IMR-90 (cell line): ENCODE results near the gene GGN. TPM values are rescaled to one million over a fixed set of nuclear protein-coding genes. Genes with fewer than 3 reads are reported as not detected.
A peak's percentile ranks its signal among the peaks of the same experiment; 100 is the strongest.

Source experiments
- ATAC-seq: fragments of 200-7000 bp; cut with Tn5 transposase; 2 replicates; pipeline ENCODE4 v1.9.1; 2020; ENCODE audit warnings: low read depth, mild to moderate bottlenecking, moderate library complexity
- BruUV-seq: library from RNA; stranded (reverse); fragments of 400-500 nt; replicated peaks from 2 replicates; lab custom pipeline; 2021; lab: Mats Ljungman, UMichigan
- CTCF ChIA-PET: fragments of 300-600 bp; formaldehyde crosslinking; extraction: SDS; loops from one replicate; lab custom pipeline; 2021; ENCODE audit warnings: antibody characterized with exemption; lab: Yijun Ruan, JAX
- POLR2A ChIA-PET: fragments of 300-600 bp; sonication (Branson Sonifier 250); formaldehyde crosslinking; loops from one replicate; lab custom pipeline; 2022; ENCODE audit warnings: antibody characterized with exemption; ENCODE audit not compliant: unreplicated experiment; lab: Charles Lee
- DNase-seq: peaks from one replicate; pipeline ENCODE4 v3.0.0; 2013
- H2AFZ ChIP-seq: replicated peaks from 2 replicates; pipeline ENCODE3; 2013; ENCODE audit warnings: low read length, mild to moderate bottlenecking; ENCODE audit not compliant: poor library complexity
- H2AK5ac ChIP-seq: 2 replicates; pipeline ENCODE4 v1.6.1; 2013; ENCODE audit warnings: low read depth, low read length, inconsistent platforms
- H2AK9ac ChIP-seq: replicated peaks from 2 replicates; pipeline ENCODE3; 2013; ENCODE audit warnings: mild to moderate bottlenecking, low read depth, low read length, moderate library complexity; ENCODE audit not compliant: poor library complexity
- H2BK120ac ChIP-seq: 2 replicates; pipeline ENCODE4 v1.6.1; 2013; ENCODE audit warnings: low read depth, low read length, inconsistent platforms
- H2BK15ac ChIP-seq: 3 replicates; pipeline ENCODE4 v1.6.1; 2013; ENCODE audit warnings: low read depth, low read length, inconsistent platforms
- H2BK20ac ChIP-seq: 2 replicates; pipeline ENCODE4 v1.6.1; 2013; ENCODE audit warnings: low read depth, mild to moderate bottlenecking, inconsistent platforms, low read length, moderate library complexity
- H2BK5ac ChIP-seq: 2 replicates; pipeline ENCODE4 v1.6.1; 2013; ENCODE audit warnings: mild to moderate bottlenecking, low read depth, low read length, inconsistent platforms; ENCODE audit not compliant: poor library complexity, severe bottlenecking
- H3K14ac ChIP-seq: replicated peaks from 2 replicates; pipeline ENCODE4 v1.6.1; 2013; ENCODE audit warnings: low read depth, low read length, inconsistent platforms
- H3K18ac ChIP-seq: 2 replicates; pipeline ENCODE4 v1.6.1; 2013; ENCODE audit warnings: low read depth, low read length, control low read depth
- H3K23ac ChIP-seq: 2 replicates; pipeline ENCODE4 v1.6.1; 2013; ENCODE audit warnings: low read depth, low read length, inconsistent platforms
- H3K27ac ChIP-seq: 2 replicates; pipeline ENCODE4 v1.5.1; 2013; ENCODE audit warnings: mild to moderate bottlenecking, control low read depth, low read length; ENCODE audit not compliant: insufficient read depth
- H3K27me3 ChIP-seq: 2 replicates; pipeline ENCODE4 v1.6.1; 2013; ENCODE audit warnings: low read length; ENCODE audit not compliant: control insufficient read depth, insufficient read depth
- H3K36me3 ChIP-seq: 2 replicates; pipeline ENCODE4 v1.6.1; 2013; ENCODE audit warnings: low read length, mixed read lengths; ENCODE audit not compliant: control insufficient read depth, insufficient read depth
- H3K4ac ChIP-seq: 2 replicates; pipeline ENCODE4 v1.6.1; 2013; ENCODE audit warnings: low read depth, low read length, inconsistent platforms
- H3K4me1 ChIP-seq: 2 replicates; pipeline ENCODE4 v1.6.1; 2013; ENCODE audit warnings: low read length, mixed read lengths; ENCODE audit not compliant: control insufficient read depth, insufficient read depth
- H3K4me2 ChIP-seq: 2 replicates; pipeline ENCODE4 v1.6.1; 2013; ENCODE audit warnings: low read depth, mild to moderate bottlenecking, control low read depth, low read length, moderate library complexity
- H3K4me3 ChIP-seq: 2 replicates; pipeline ENCODE4 v1.5.1; 2013; ENCODE audit warnings: low read depth, mild to moderate bottlenecking, control low read depth, low read length, moderate library complexity; ENCODE audit not compliant: insufficient read depth
- H3K56ac ChIP-seq: 2 replicates; pipeline ENCODE4 v1.6.1; 2013; ENCODE audit warnings: low read length, inconsistent platforms; ENCODE audit not compliant: insufficient read depth; ENCODE audit errors: extremely low read depth
- H3K79me1 ChIP-seq, 2 experiments: 2 replicates each; pipeline ENCODE4 v1.6.1; 2013; ENCODE audit warnings: low read length in 2 of 2, inconsistent platforms in 1 of 2, low read depth in 1 of 2
- H3K9ac ChIP-seq: 2 replicates; pipeline ENCODE4 v1.6.1; 2013; ENCODE audit warnings: low read depth, low read length, control low read depth
- H3K9me1 ChIP-seq: 2 replicates; pipeline ENCODE4 v1.6.1; 2013; ENCODE audit warnings: low read length, inconsistent platforms; ENCODE audit not compliant: insufficient read depth
- H3K9me3 ChIP-seq: 2 replicates; pipeline ENCODE4 v1.6.1; 2013; ENCODE audit warnings: low read length; ENCODE audit not compliant: control insufficient read depth, insufficient read depth
- H4K20me1 ChIP-seq: 2 replicates; pipeline ENCODE4 v1.6.1; 2013; ENCODE audit warnings: low read length, inconsistent platforms; ENCODE audit not compliant: insufficient read depth
- H4K5ac ChIP-seq: 2 replicates; pipeline ENCODE4 v1.6.1; 2013; ENCODE audit warnings: mild to moderate bottlenecking, low read depth, low read length, control low read depth
- H4K8ac ChIP-seq, 2 experiments: 2 replicates each; pipeline ENCODE4 v1.6.1; 2013; ENCODE audit warnings: low read depth in 2 of 2, low read length in 2 of 2, control low read depth in 1 of 2, inconsistent platforms in 1 of 2
- H4K91ac ChIP-seq: 2 replicates; pipeline ENCODE4 v1.6.1; 2013; ENCODE audit warnings: low read depth, low read length, inconsistent platforms; ENCODE audit not compliant: insufficient read depth
- MXI1 ChIP-seq: IDR thresholded peaks from 2 replicates; pipeline ENCODE4 v1.6.1; 2012; ENCODE audit warnings: low read depth, mild to moderate bottlenecking, low read length, moderate library complexity, borderline replicate concordance
- RAD21 ChIP-seq: IDR thresholded peaks from 2 replicates; pipeline ENCODE4 v1.6.1; 2012; ENCODE audit warnings: low read length, improper control_type of control experiment
- RCOR1 ChIP-seq: IDR thresholded peaks from 2 replicates; pipeline ENCODE4 v1.6.1; 2012; ENCODE audit warnings: mild to moderate bottlenecking, low read length, improper control_type of control experiment; ENCODE audit not compliant: insufficient replicate concordance
- SMC3 ChIP-seq: fragments of 150-350 bp; IDR thresholded peaks from 2 replicates; pipeline ENCODE4 v1.6.1; 2016; ENCODE audit warnings: low read depth, mild to moderate bottlenecking, antibody characterized with exemption, low read length, moderate library complexity
- WGBS, 2 experiments: methylation state at CpG; one replicate each; pipeline versions ENCODE4 v1.1.5 to v1.1.7; 2013; ENCODE audit warnings: missing lambda C conversion rate in 2 of 2; ENCODE audit not compliant: insufficient read length in 1 of 2; ENCODE audit errors: extremely low coverage in 2 of 2; 5-methylcytosine and 5-hydroxymethylcytosine counted together
- dilution Hi-C: fragments of 300-500 bp; cut with HindIII; formaldehyde crosslinking; loops from one replicate; pipeline ENCODE4 v1.14.3; 2018; ENCODE audit warnings: low sequenced_read_pairs; ENCODE audit not compliant: unreplicated experiment
- in situ Hi-C: fragments of 300-500 bp; cut with MboI; formaldehyde crosslinking; loops from 3 replicates; pipeline ENCODE4 v1.14.3; 2019; ENCODE audit warnings: low sequenced_read_pairs, inconsistent platforms, mixed read lengths
- intact Hi-C: fragments of 100-400 bp; cut with micrococcal nuclease; formaldehyde crosslinking; loops from 2 replicates; pipeline ENCODE4 v1.10.0; 2022
- polyA plus RNA-seq, 3 experiments: library from polyadenylated mRNA; depleted of rRNA; stranded (reverse); fragments of >200 nt; gene quantifications; 2 replicates each; pipeline ENCODE4 v1.2.3, GENCODE V29; 2012; ENCODE audit warnings: low replicate concordance in 1 of 3
- total RNA-seq: library from RNA; depleted of rRNA; stranded (reverse); fragments of >200 nt; gene quantifications from 2 replicates; pipeline ENCODE4 v1.2.3, GENCODE V29; 2012
- TF ChIP-seq, protein P1 (sequence below): fragments of 150-350 bp; IDR thresholded peaks from 2 replicates; pipeline ENCODE4 v1.6.1; 2016; ENCODE audit warnings: low read depth, mild to moderate bottlenecking, low read length, moderate library complexity, borderline replicate concordance

Gene GGN
- total and polyA plus RNA-seq, 2 of the 4 experiments (the other 2 are of a cell fraction), result under 0.01 to 0.65 TPM

DNA sequence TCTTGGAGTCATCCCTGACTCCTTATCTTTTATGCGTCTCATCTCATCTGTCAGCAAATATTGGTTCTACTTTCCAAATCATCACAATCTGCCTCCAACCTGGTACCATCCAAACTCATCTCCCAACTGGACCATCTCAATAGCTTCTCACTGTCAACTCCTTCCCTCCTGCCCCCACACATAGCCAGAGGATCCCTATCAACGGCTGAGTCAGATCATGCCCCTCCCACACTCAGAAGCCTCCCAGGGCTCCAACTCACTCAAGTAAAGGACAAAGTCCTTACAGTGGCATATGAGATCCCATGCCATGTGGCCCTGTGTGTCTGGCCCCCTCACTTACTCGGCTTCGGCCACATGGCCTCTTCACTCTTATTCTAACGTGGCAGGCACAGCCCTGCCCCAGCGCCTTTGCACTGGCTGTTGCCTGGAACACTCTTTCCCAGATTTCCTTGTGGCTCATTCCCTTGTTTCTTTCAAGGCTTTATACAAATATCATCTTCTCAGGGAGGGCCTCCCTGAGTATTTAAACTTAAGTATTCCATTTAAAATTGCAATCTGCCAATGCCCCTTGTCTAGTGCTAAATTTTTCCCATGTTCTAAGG lies 5.0 kb upstream of the GGN start (continued):
- 0 out of 2 replicates have a peak, but pooled peaks have one; percentile 36 for TF ChIP-seq MXI1

DNA sequence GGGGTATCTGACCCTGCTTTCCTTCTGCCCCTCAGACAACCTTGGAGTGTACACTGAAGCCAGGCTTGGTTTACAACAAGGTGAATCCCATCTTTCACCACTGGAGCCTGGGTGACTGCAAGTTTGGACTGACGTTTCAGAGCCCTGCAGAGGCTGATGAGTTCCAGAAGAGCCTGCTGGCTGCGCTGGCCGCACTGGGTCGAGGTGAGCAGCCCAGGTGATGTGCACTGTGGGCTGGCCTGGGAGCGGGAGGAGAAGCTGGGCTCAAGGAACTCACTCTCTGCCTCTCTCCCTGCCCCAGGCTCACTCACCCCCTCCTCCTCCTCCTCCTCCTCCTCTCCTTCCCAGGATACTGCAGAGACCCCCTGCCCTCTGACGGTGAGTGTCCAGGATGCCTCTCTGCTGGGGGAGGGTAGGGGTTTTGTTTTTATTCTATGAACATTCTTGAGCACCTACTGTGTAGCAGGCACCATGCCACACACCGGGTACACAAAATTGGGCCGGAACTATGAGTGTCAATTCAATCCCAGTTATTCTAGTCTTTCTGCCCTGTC lies 4.2 kb upstream of the GGN start:
- H4K5ac ChIP-seq, result no peak overlapping the region
- H3K4me1 ChIP-seq, result peaks cover 4% of the 10 kb centered on the region
- 0 out of 2 replicates have a peak overlapping the region, but pooled peaks have one; percentile 24 for H3K23ac ChIP-seq
- peak overlapping the region; percentile 61 for H2AK9ac ChIP-seq
- in situ Hi-C loops, result no loop called here
- WGBS, 2 experiments, result 80% methylated on average over 2 of the region's 8 CpGs; no CpG with 5 or more reads in 1 of the 2 experiments
- no peak overlapping the region for H3K4me3 ChIP-seq
- no peak overlapping the region for H3K18ac ChIP-seq
- no peaks in the 10 kb centered on the region for H3K9me3 ChIP-seq
- no peak overlapping the region for H2BK15ac ChIP-seq
- H2BK5ac ChIP-seq, result no peak overlapping the region
- peak overlapping the region; percentile 8 for H2AK5ac ChIP-seq
- no peak overlapping the region for H2BK20ac ChIP-seq
- H2AFZ ChIP-seq, result no peak overlapping the region
- TF ChIP-seq, protein P1, sequence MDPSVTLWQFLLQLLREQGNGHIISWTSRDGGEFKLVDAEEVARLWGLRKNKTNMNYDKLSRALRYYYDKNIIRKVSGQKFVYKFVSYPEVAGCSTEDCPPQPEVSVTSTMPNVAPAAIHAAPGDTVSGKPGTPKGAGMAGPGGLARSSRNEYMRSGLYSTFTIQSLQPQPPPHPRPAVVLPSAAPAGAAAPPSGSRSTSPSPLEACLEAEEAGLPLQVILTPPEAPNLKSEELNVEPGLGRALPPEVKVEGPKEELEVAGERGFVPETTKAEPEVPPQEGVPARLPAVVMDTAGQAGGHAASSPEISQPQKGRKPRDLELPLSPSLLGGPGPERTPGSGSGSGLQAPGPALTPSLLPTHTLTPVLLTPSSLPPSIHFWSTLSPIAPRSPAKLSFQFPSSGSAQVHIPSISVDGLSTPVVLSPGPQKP, result no peak
- TF ChIP-seq SMC3, result no peak
- no peak for TF ChIP-seq RAD21
- no peak for TF ChIP-seq RCOR1
- intact Hi-C loops, result no loop called here
- no peak overlapping the region for H3K4ac ChIP-seq
- CTCF ChIA-PET, result interaction anchor here (1.0 kb wide), 1 partner anchor 11 kb away, joined by 3 read pairs; the partner anchor contains the start of gene FAM98C
- BruUV-seq, result no TSS peak
- H3K14ac ChIP-seq, result no peak overlapping the region
- dilution Hi-C loops, result no loop called here
- H3K56ac ChIP-seq, result no peak overlapping the region
- H3K4me2 ChIP-seq, result no peak overlapping the region
- H4K8ac ChIP-seq, result no peak overlapping the region
- H3K27me3 ChIP-seq, result no peaks in the 10 kb centered on the region
- H3K27ac ChIP-seq, result no peak overlapping the region
- peaks cover 7% of the 10 kb centered on the region for H3K9me1 ChIP-seq
- DNase-seq (no peak), ATAC-seq (no peak)
- H3K9ac ChIP-seq, result no peak overlapping the region
- POLR2A ChIA-PET, result no interaction called here
- no peak overlapping the region for H4K91ac ChIP-seq
- H3K36me3 ChIP-seq, result peaks cover 25% of the 10 kb centered on the region
- H3K79me1 ChIP-seq, result peaks cover 11 to 35% of the 10 kb centered on the region in 2 experiments; a peak in 3 of 4 replicates
- no peak overlapping the region for H2BK120ac ChIP-seq
- peaks cover 8% of the 10 kb centered on the region; the same call in 1 of the 2 replicates for H4K20me1 ChIP-seq
